Neural crest cell (in vitro differentiated cells): ENCODE measurements around the gene PPIF. TPM values are rescaled to one million over a fixed set of nuclear protein-coding genes. Genes with fewer than 3 reads are reported as not detected.

Experiments used
- DNase-seq: peaks from one replicate; pipeline ENCODE4 v3.0.0; 2021; ENCODE audit warnings: low read depth, mixed read lengths, low spot score
- H3K27ac Mint-ChIP-seq: one replicate; pipeline ENCODE4 v1.8.0; 2021; ENCODE audit warnings: mild to moderate bottlenecking, mixed read lengths; ENCODE audit not compliant: unreplicated experiment
- H3K27me3 Mint-ChIP-seq: 2 replicates; pipeline ENCODE4 v1.8.0; 2021; ENCODE audit warnings: low read depth, mild to moderate bottlenecking, mixed read lengths
- H3K36me3 Mint-ChIP-seq: 2 replicates; pipeline ENCODE4 v1.8.0; 2021; ENCODE audit warnings: low read depth, mild to moderate bottlenecking, mixed read lengths
- H3K4me1 Mint-ChIP-seq: 2 replicates; pipeline ENCODE4 v1.8.0; 2021; ENCODE audit warnings: mixed read lengths
- H3K4me3 Mint-ChIP-seq: one replicate; pipeline ENCODE4 v1.8.0; 2021; ENCODE audit warnings: mild to moderate bottlenecking, mixed read lengths
- H3K9me3 Mint-ChIP-seq: 2 replicates; pipeline ENCODE4 v1.8.0; 2021; ENCODE audit warnings: mixed read lengths
- total RNA-seq: library from RNA; stranded (reverse); gene quantifications from 2 replicates; pipeline ENCODE4 v1.2.1, GENCODE V29; 2021
- TF ChIP-seq, protein P1 (sequence below): fragments of 200-600 bp; sonication (generic); conservative IDR thresholded peaks from 2 replicates; pipeline ENCODE4 v1.5.0; 2021; ENCODE audit warnings: antibody characterized with exemption, mild to moderate bottlenecking

PPIF gene
- total RNA-seq, 1 donor from 2014 or later = 76.8 TPM

DNA sequence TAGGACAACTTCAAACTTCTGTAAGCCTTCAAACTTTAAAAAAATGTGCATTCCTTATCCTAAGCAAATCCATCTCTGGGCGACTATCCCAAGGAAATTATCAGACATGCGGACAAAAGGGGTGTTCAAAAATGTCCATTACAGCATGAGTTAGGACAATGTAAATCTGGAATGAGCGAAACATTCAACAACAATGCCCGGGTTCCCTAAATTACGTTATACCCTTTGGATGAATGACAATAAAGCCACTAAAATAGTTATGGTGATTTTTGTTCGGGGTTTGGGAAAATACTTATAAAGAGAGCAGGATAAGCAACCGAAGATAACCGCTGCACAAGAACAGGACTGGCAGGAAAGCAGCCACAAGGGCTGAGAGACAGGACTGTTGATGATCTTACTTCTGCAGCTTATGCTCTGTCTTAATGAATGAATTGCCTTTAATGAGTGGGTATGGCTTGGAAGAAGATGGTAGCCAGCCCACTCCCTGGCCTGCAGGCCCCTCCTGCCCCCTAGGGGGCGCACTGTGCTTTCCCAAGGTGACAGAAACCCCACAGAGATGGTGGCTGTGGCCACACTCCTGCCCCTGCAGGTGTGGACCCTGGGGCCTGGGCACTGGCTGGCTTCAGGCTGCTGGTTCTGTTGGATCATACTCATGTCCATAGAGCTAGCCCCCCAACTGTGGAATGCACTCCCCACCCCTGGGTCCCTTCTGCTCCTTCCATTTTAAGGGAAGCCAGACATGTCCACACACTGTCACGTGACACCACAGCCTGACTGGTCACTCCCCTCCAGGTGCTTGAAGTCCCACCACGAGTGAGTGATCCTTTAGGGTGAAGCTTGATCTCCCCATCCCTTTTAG lies 53.1 kb downstream of the PPIF start:
- H3K27ac Mint-ChIP-seq = no peak overlapping the region
- TF ChIP-seq, protein P1, sequence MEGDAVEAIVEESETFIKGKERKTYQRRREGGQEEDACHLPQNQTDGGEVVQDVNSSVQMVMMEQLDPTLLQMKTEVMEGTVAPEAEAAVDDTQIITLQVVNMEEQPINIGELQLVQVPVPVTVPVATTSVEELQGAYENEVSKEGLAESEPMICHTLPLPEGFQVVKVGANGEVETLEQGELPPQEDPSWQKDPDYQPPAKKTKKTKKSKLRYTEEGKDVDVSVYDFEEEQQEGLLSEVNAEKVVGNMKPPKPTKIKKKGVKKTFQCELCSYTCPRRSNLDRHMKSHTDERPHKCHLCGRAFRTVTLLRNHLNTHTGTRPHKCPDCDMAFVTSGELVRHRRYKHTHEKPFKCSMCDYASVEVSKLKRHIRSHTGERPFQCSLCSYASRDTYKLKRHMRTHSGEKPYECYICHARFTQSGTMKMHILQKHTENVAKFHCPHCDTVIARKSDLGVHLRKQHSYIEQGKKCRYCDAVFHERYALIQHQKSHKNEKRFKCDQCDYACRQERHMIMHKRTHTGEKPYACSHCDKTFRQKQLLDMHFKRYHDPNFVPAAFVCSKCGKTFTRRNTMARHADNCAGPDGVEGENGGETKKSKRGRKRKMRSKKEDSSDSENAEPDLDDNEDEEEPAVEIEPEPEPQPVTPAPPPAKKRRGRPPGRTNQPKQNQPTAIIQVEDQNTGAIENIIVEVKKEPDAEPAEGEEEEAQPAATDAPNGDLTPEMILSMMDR = peak; percentile 67
- no peaks in the 10 kb centered on the region for H3K9me3 Mint-ChIP-seq
- DNase-seq = peak; percentile 55
- no peaks in the 10 kb centered on the region for H3K27me3 Mint-ChIP-seq
- H3K4me1 Mint-ChIP-seq = peaks cover 85% of the 10 kb centered on the region
- peaks cover 4% of the 10 kb centered on the region for H3K36me3 Mint-ChIP-seq
- peak overlapping the region; percentile 42 for H3K4me3 Mint-ChIP-seq

DNA sequence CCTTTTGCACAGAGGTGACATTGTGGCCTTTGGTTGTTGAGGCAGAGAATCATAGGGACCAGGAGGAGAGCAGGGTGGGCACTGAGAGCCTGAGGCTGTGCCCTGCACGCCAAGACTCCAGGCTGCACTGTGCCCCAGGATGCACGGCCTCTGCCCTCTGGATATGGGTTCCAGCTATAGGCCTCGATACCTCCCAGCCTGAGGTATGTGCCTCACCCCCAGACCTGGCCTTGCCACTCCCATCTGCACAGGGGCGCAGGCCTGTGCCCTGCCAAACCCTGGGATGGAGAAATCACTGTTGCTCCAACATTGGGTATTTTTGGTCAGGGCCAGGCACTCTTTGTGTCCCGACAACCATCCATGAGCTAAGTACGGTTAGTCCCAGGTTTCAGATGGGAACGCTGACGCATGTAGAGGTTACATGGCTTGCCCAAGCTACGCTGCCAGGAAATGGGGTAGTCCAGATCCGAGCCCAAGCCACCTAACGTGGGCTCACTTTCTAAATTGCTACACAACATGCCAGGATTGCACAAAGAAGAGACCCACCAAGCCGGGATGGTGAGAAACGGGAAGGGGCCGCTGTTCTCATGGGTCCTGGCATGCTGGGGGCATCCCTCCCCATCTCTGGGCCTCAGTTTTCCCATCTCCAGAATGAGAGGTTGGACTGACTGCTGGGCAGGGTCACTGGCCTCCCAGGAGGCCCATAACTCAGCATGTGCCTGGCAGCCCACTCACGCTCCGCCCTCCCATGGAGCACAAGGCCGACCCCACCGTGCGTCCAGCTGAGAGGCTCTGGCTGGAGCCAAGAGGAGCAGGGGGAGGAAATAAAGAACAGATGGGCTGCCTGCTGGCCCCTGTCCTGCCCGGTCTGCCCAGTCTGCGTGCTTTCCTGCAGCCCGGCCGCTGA lies 54.0 kb downstream of the PPIF start:
- Mint-ChIP-seq H3K36me3 (no peaks in the 10 kb centered on the region), H3K4me1 (peaks cover 92% of the 10 kb centered on the region), H3K4me3 (peak overlapping the region; percentile 47), H3K27ac (peak overlapping the region; percentile 51), H3K9me3 (no peaks in the 10 kb centered on the region), H3K27me3 (no peaks in the 10 kb centered on the region)
- no peak for DNase-seq
- TF ChIP-seq, protein P1 = no peak

DNA sequence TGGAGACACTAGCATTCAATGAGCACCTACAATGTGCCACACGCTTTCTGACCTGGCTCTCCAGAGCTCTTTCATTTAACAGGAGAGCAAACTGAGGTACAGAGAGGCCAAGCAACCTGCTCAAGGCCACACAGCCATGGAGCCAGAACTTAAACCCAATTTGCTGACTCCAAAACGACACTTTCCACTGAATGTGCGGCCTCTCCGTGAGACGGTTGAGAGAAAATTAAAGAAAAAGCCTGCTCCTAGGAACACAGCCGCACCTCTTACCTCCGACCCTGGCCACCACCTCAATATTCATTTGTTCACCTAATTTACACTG lies 55.3 kb downstream of the PPIF start:
- no peaks in the 10 kb centered on the region for H3K27me3 Mint-ChIP-seq
- peak overlapping the region; percentile 72 for H3K4me3 Mint-ChIP-seq
- peak overlapping the region; percentile 97 for H3K27ac Mint-ChIP-seq
- H3K4me1 Mint-ChIP-seq = peaks cover 85% of the 10 kb centered on the region
- no peaks in the 10 kb centered on the region for H3K9me3 Mint-ChIP-seq
- TF ChIP-seq, protein P1 = no peak
- H3K36me3 Mint-ChIP-seq = no peaks in the 10 kb centered on the region
- DNase-seq = no peak

DNA sequence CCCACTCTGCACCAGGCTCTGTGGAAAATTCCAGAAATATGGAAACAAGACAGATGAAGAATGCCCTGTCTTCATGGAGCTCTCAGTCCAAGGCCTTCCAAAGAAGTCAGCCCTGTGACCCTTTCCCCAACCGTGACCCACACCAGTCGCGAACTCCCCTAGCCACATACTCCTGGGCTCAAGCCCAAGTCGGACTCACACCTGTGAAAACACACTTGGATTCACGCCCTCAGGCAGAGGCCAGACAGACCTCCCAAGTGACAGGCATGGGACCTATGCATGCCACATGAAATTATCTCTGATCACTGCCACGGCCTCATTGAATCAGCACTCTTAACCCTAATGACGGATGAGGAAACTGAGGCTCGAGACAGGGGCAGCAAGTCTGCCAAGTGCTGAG lies 55.7 kb downstream of the PPIF start:
- H3K4me3 Mint-ChIP-seq = peak overlapping the region; percentile 72
- DNase-seq = no peak
- H3K4me1 Mint-ChIP-seq = peaks cover 82% of the 10 kb centered on the region
- H3K27ac Mint-ChIP-seq = peak overlapping the region; percentile 97
- H3K36me3 Mint-ChIP-seq = no peaks in the 10 kb centered on the region
- H3K9me3 Mint-ChIP-seq = no peaks in the 10 kb centered on the region
- TF ChIP-seq, protein P1 = no peak
- no peaks in the 10 kb centered on the region for H3K27me3 Mint-ChIP-seq

DNA sequence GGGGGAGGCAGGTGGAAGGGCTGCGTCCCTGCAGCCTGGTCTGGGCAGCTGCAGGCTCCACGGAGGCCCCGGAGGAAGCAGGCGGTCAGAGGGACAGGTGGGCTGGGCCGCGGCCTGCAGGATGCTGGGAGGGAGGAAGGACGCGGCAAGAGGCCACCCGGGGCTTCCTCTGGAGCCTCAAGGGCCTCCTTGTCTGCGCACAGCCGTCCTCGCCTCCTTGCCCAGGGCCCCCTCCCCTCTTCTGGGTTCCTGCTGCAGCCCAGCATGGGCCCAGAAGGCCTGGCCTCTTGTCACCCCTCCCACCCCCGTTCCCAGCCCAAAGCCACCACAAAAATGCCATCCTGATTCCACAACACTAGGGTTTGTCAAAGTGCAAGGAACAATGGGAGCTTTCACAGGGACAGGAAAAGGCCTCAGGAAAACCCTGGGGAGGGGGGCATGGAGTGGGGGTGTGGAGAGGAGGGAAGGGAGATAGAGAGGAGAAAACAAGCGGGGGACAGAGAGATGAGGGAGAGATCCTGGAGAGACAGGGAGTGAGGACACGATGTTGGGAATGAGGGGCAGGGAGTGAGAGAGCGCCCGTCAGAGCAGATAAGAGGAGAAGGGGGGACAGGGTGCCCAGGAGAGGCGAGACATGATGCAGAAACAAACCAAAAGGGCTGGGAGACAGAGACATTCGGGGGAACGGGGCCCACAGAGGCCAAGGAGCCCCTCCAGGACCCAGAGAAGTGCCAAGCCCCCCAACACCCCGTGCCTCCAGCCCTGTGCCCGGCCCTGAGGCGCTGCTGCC lies 56.4 kb downstream of the PPIF start:
- peak overlapping the region; percentile 98 for H3K27ac Mint-ChIP-seq
- no peaks in the 10 kb centered on the region for H3K9me3 Mint-ChIP-seq
- H3K36me3 Mint-ChIP-seq = no peaks in the 10 kb centered on the region
- TF ChIP-seq, protein P1 = no peak
- peak overlapping the region; percentile 72 for H3K4me3 Mint-ChIP-seq
- DNase-seq = peak; percentile 43
- H3K27me3 Mint-ChIP-seq = no peaks in the 10 kb centered on the region
- H3K4me1 Mint-ChIP-seq = peaks cover 80% of the 10 kb centered on the region
